A673 (cell line): ENCODE results near the gene PRPF38A. TPM values are rescaled to one million over a fixed set of nuclear protein-coding genes. Genes with fewer than 3 reads are reported as not detected.

ENCODE experiments used
- BruUV-seq: library from RNA; stranded (reverse); fragments of 400-500 nt; replicated peaks from 2 replicates; lab custom pipeline; 2021; lab: Mats Ljungman, UMichigan
- CTCF ChIA-PET: fragments of 300-600 bp; sonication (Branson Sonifier 250); formaldehyde crosslinking; loops from one replicate; lab custom pipeline; 2022; ENCODE audit warnings: antibody characterized with exemption; lab: Charles Lee
- POLR2A ChIA-PET: fragments of 300-600 bp; sonication (Branson Sonifier 250); formaldehyde crosslinking; loops from one replicate; lab custom pipeline; 2022; ENCODE audit warnings: antibody characterized with exemption; ENCODE audit not compliant: low non-redundant PET; lab: Charles Lee
- DNase-seq: peaks from one replicate; pipeline ENCODE4 v3.0.0-alpha.2; 2015; ENCODE audit warnings: low spot score
- H3K27ac ChIP-seq: fragments of 200-600 bp; sonication (generic); 2 replicates; pipeline ENCODE4 v1.5.1; 2016; ENCODE audit warnings: mixed run types, low read depth, mild to moderate bottlenecking, mixed read lengths, antibody characterized with exemption, low read length; ENCODE audit not compliant: poor library complexity, severe bottlenecking
- H3K27me3 ChIP-seq: fragments of 200-600 bp; sonication (generic); replicated peaks from 2 replicates; pipeline ENCODE4 v1.6.1; 2017; ENCODE audit warnings: mixed run types, low read depth, mild to moderate bottlenecking, mixed read lengths, antibody characterized with exemption, low read length; ENCODE audit not compliant: insufficient read depth, poor library complexity
- H3K36me3 ChIP-seq: fragments of 200-600 bp; sonication (generic); 2 replicates; pipeline ENCODE4 v1.6.1; 2016; ENCODE audit warnings: mixed run types, mild to moderate bottlenecking, mixed read lengths, antibody characterized with exemption, low read length; ENCODE audit not compliant: insufficient read depth, poor library complexity, severe bottlenecking
- H3K4me1 ChIP-seq: fragments of 200-600 bp; sonication (generic); 2 replicates; pipeline ENCODE4 v1.6.1; 2017; ENCODE audit warnings: mixed run types, mild to moderate bottlenecking, mixed read lengths, antibody characterized with exemption, low read length; ENCODE audit not compliant: insufficient read depth, poor library complexity, severe bottlenecking
- H3K4me3 ChIP-seq: fragments of 200-600 bp; sonication (generic); 2 replicates; pipeline ENCODE4 v1.5.1; 2016; ENCODE audit warnings: low read depth, mixed run types, mild to moderate bottlenecking, mixed read lengths, low read length; ENCODE audit not compliant: poor library complexity, severe bottlenecking
- H3K9me3 ChIP-seq: fragments of 200-600 bp; sonication (generic); 2 replicates; pipeline ENCODE4 v1.6.1; 2016; ENCODE audit warnings: mixed run types, low read depth, mild to moderate bottlenecking, mixed read lengths, antibody characterized with exemption, low read length; ENCODE audit not compliant: poor library complexity, severe bottlenecking
- EZH2 ChIP-seq: fragments of 200-600 bp; sonication (generic); IDR thresholded peaks from 2 replicates; pipeline ENCODE4 v1.6.1; 2017; ENCODE audit warnings: borderline replicate concordance, low read depth, mild to moderate bottlenecking, mixed read lengths, antibody characterized with exemption, low read length; ENCODE audit not compliant: poor library complexity, severe bottlenecking
- intact Hi-C: fragments of 100-400 bp; cut with micrococcal nuclease; formaldehyde crosslinking; loops from one replicate; pipeline ENCODE4 v1.10.0; 2022; ENCODE audit not compliant: unreplicated experiment
- total RNA-seq: library from RNA; stranded (reverse); gene quantifications from 2 replicates; pipeline ENCODE4 v1.2.3, GENCODE V29; 2021
- TF ChIP-seq, protein P1 (sequence below): fragments of 300-800, 200-600 bp; sonication (generic); conservative IDR thresholded peaks from 2 replicates; pipeline ENCODE4 v1.5.1; 2017; ENCODE audit warnings: low read depth, mild to moderate bottlenecking, antibody characterized with exemption, low read length, moderate library complexity, mixed read lengths

Gene PRPF38A
- total RNA-seq, 1 experiment from 2014 or later: 95.7 TPM

DNA sequence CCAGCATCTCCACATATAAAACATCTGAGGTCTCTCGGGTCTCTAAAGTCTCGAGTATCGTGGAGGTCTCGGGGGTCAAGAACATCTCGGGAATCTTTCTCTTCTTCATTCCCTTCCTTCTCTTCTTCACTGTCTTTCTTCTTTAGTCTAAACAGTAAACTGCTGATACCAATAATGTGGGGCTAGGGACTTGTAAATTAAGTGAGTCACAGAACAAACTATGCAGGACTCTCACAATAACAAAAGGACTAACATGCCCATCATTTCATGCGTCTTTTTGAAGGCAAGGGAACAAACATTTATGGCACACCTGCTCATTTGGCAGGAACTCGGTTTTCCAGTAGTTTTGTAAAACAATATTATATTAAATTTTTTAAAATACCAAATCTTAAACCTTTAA is 32.4 kb downstream of the PRPF38A start:
- ChIA-PET CTCF (no interaction called here), POLR2A (no interaction called here)
- Histone ChIP-seq H3K4me3 (no peak overlapping the region), H3K36me3 (peaks cover 17% of the 10 kb centered on the region), H3K27ac (no peak overlapping the region), H3K9me3 (no peaks in the 10 kb centered on the region), H3K27me3 (no peaks in the 10 kb centered on the region), H3K4me1 (no peaks in the 10 kb centered on the region)
- intact Hi-C loops: no loop called here
- no TSS peak for BruUV-seq
- TF ChIP-seq, protein P1, sequence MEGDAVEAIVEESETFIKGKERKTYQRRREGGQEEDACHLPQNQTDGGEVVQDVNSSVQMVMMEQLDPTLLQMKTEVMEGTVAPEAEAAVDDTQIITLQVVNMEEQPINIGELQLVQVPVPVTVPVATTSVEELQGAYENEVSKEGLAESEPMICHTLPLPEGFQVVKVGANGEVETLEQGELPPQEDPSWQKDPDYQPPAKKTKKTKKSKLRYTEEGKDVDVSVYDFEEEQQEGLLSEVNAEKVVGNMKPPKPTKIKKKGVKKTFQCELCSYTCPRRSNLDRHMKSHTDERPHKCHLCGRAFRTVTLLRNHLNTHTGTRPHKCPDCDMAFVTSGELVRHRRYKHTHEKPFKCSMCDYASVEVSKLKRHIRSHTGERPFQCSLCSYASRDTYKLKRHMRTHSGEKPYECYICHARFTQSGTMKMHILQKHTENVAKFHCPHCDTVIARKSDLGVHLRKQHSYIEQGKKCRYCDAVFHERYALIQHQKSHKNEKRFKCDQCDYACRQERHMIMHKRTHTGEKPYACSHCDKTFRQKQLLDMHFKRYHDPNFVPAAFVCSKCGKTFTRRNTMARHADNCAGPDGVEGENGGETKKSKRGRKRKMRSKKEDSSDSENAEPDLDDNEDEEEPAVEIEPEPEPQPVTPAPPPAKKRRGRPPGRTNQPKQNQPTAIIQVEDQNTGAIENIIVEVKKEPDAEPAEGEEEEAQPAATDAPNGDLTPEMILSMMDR: no peak
- no peak for TF ChIP-seq EZH2
- no peak for DNase-seq

DNA sequence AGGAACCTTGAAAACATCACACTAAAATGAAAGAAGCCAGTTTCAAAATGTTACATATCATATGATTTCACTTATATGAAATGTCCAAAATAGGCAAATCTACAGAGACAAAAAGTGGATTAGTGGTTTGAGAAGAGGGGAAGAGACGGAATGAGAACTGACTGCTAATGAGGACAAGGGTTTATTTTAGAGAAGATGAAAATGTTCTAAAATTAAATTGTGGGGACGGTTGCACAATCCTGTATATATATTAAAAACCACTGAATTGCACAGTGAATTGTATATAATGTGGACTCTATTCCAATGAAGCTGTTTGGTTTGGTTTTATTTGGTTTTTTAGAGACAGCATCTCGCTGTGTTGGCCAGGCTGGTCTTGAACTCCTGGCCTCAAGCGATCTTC is 35.6 kb downstream of the PRPF38A start:
- BruUV-seq: no TSS peak
- H3K9me3 ChIP-seq: no peaks in the 10 kb centered on the region
- H3K27me3 ChIP-seq: no peaks in the 10 kb centered on the region
- no peak overlapping the region for H3K4me3 ChIP-seq
- H3K27ac ChIP-seq: no peak overlapping the region
- POLR2A ChIA-PET: no interaction called here
- TF ChIP-seq, protein P1: no peak
- intact Hi-C loops: no loop called here
- DNase-seq: no peak
- peaks cover 13% of the 10 kb centered on the region for H3K36me3 ChIP-seq
- CTCF ChIA-PET: no interaction called here
- H3K4me1 ChIP-seq: no peaks in the 10 kb centered on the region

DNA sequence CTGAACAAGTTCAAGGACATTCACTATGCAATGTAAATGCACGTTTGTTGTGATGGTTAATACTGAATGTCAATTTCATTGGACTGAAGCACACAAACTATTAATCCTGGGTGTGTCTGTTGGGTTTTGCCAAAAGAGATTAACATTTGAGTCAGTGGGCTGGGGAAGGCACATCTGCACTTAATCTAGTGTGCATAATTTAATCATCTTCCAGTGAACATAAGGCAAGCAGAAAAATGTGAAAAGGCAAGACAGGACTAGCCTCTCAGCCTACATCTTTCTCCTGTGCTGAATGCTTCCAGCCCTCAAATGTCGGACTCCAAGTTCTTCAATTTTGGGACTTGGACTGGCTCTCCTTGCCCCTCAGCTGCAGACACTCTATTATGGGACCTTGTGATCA is 40.1 kb downstream of the PRPF38A start:
- BruUV-seq: no TSS peak
- Histone ChIP-seq H3K4me3 (no peak overlapping the region), H3K27me3 (no peaks in the 10 kb centered on the region), H3K36me3 (peaks cover 22% of the 10 kb centered on the region), H3K9me3 (no peaks in the 10 kb centered on the region), H3K4me1 (no peaks in the 10 kb centered on the region), H3K27ac (no peak overlapping the region)
- TF ChIP-seq, protein P1: no peak
- TF ChIP-seq EZH2: no peak
- ChIA-PET POLR2A (no interaction called here), CTCF (no interaction called here)
- peak; percentile 29 for DNase-seq
- intact Hi-C loops: no loop called here
